ENCODE data around the gene PLEKHB1.

The PLEKHB1 gene

GRCh38 chr11:73680687-73681086 is 34.3 kb downstream of the PLEKHB1 start:
- no peak for DNase-seq (ENCODE audit: low spot score)

GRCh38 chr11:73693899-73694525 is 47.6 kb downstream of the PLEKHB1 start:
- no peak for DNase-seq (ENCODE audit: low spot score)

- no peak for DNase-seq (ENCODE audit: low spot score)
Measured at GRCh38 chr11:73705053-73705452, 58.7 kb downstream of the PLEKHB1 start.

GRCh38 chr11:73710964-73711363 is 64.6 kb downstream of the PLEKHB1 start:
- DNase-seq (ENCODE audit: low spot score): no peak

Data from hematopoietic multipotent progenitor cell treated with erythropoietin and hydrocortisone succinate and interleukin-3 and kit ligand, for 17 days (in vitro differentiated cells).